ENCODE data around the gene PDYN. TPM values are rescaled to one million over a fixed set of nuclear protein-coding genes. Genes with fewer than 3 reads are reported as not detected.

PDYN gene
- total and polyA plus RNA-seq, 10 donors: not detected

- Histone ChIP-seq H3K36me3 (no peaks in the 10 kb centered on the region), H3K4me1 (no peaks in the 10 kb centered on the region), H3K4me3 (no peak overlapping the region), H3K27me3 (replicated peaks in 1 of 7) (peaks cover 0 to 93% (median 33%) of the 10 kb centered on the region in 7 donors), H3K27ac (no peak overlapping the region), H3K9me3 (no peaks in the 10 kb centered on the region)
- 81 to 86% (median 83%) methylated on average over 9 to 10 of the region's 10 CpGs for WGBS, 5 donors
- DNase-seq: no peak
- TF ChIP-seq POLR2AphosphoS5 (IDR thresholded peaks at IDR 0.05) (no peak), POLR2A (IDR thresholded peaks at IDR 0.05) (no peak)
- TF ChIP-seq, protein P1, sequence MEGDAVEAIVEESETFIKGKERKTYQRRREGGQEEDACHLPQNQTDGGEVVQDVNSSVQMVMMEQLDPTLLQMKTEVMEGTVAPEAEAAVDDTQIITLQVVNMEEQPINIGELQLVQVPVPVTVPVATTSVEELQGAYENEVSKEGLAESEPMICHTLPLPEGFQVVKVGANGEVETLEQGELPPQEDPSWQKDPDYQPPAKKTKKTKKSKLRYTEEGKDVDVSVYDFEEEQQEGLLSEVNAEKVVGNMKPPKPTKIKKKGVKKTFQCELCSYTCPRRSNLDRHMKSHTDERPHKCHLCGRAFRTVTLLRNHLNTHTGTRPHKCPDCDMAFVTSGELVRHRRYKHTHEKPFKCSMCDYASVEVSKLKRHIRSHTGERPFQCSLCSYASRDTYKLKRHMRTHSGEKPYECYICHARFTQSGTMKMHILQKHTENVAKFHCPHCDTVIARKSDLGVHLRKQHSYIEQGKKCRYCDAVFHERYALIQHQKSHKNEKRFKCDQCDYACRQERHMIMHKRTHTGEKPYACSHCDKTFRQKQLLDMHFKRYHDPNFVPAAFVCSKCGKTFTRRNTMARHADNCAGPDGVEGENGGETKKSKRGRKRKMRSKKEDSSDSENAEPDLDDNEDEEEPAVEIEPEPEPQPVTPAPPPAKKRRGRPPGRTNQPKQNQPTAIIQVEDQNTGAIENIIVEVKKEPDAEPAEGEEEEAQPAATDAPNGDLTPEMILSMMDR (IDR thresholded peaks at IDR 0.05 in 8 of 11, conservative IDR thresholded peaks at IDR 0.05 in 3 of 11): no peak
- intact Hi-C loops (cut with DNase I; ENCODE audit: low total_unique reads): no loop called here
Observed at GRCh38 chr20:1995531-1996310, 1.9 kb upstream of the PDYN start.

DNA sequence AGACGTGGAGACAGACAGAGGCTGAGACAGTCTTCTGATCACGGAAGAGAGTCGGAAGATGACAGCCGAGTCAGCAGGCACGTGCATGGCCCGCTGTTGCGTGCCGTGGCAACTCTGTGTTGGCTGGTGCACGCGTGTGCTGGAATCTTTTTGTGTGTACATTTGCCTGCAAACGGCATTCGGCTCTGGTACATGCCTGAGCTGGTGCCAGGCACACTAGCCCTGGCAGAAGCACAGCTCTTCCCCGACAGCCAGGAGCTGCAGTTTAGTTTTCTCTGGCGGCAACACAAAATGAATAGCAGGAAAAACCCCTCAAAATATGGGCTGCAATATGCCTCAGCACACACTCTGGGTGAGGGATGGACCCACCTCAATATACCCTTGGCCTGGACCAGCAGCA lies 769 bp upstream of the PDYN start:
- no peak overlapping the region for H3K27ac ChIP-seq
- intact Hi-C loops (cut with DNase I; ENCODE audit: low total_unique reads): no loop called here
- no peaks in the 10 kb centered on the region for H3K9me3 ChIP-seq
- H3K27me3 ChIP-seq (replicated peaks in 1 of 7): peaks cover 0 to 100% (median 33%) of the 10 kb centered on the region in 7 donors
- 80 to 93% (median 83%) methylated on average over 14 of the region's 14 CpGs for WGBS, 5 donors
- no peak for DNase-seq
- no peak overlapping the region for H3K4me3 ChIP-seq
- H3K36me3 ChIP-seq: no peaks in the 10 kb centered on the region
- no peak for TF ChIP-seq POLR2A (IDR thresholded peaks at IDR 0.05)
- TF ChIP-seq, protein P1 (IDR thresholded peaks at IDR 0.05 in 8 of 11, conservative IDR thresholded peaks at IDR 0.05 in 3 of 11): no peak
- no peak for TF ChIP-seq POLR2AphosphoS5 (IDR thresholded peaks at IDR 0.05)
- H3K4me1 ChIP-seq: no peaks in the 10 kb centered on the region

- H3K36me3 ChIP-seq: no peaks in the 10 kb centered on the region
- H3K4me1 ChIP-seq: no peaks in the 10 kb centered on the region
- H3K27me3 ChIP-seq (replicated peaks in 1 of 7): peaks cover 0 to 89% (median 29%) of the 10 kb centered on the region in 7 donors
- DNase-seq: no peak
- no peak overlapping the region for H3K4me3 ChIP-seq
- 34 to 45% (median 36%) methylated on average over 8 of the region's 8 CpGs for WGBS, 5 donors
- H3K9me3 ChIP-seq: no peaks in the 10 kb centered on the region
- TF ChIP-seq POLR2AphosphoS5 (IDR thresholded peaks at IDR 0.05) (no peak), POLR2A (IDR thresholded peaks at IDR 0.05) (no peak)
- TF ChIP-seq, protein P1 (IDR thresholded peaks at IDR 0.05 in 8 of 11, conservative IDR thresholded peaks at IDR 0.05 in 3 of 11): no peak
- intact Hi-C loops (cut with DNase I; ENCODE audit: low total_unique reads): no loop called here
- H3K27ac ChIP-seq: no peak overlapping the region
Observed at GRCh38 chr20:1992359-1993110, 1.3 kb downstream of the PDYN start.

GRCh38 chr20:1987826-1988225 lies 6.0 kb downstream of the PDYN start:
- peaks cover 0 to 75% (median 14%) of the 10 kb centered on the region in 7 donors for H3K27me3 ChIP-seq (replicated peaks in 1 of 7)
- DNase-seq: no peak
- intact Hi-C loops (cut with DNase I; ENCODE audit: low total_unique reads): no loop called here
- no peak overlapping the region for H3K27ac ChIP-seq
- no peak overlapping the region for H3K4me3 ChIP-seq
- H3K4me1 ChIP-seq: no peaks in the 10 kb centered on the region
- H3K9me3 ChIP-seq: no peaks in the 10 kb centered on the region
- 59 to 76% (median 67%) methylated on average over 3 of the region's 3 CpGs for WGBS, 5 donors
- no peaks in the 10 kb centered on the region for H3K36me3 ChIP-seq
- TF ChIP-seq, protein P1 (IDR thresholded peaks at IDR 0.05 in 8 of 11, conservative IDR thresholded peaks at IDR 0.05 in 3 of 11): no peak
- TF ChIP-seq POLR2A (IDR thresholded peaks at IDR 0.05) (no peak), POLR2AphosphoS5 (IDR thresholded peaks at IDR 0.05) (no peak)

All from spleen (tissue), 11 donors.